ENCODE results near the gene DAP. TPM values are rescaled to one million over a fixed set of nuclear protein-coding genes. Genes with fewer than 3 reads are reported as not detected.

DAP gene
- total and polyA plus RNA-seq, 7 experiments from 2014 or later, result 31.9 to 91.6 (median 43.0) TPM

- Histone ChIP-seq H3K36me3 (ENCODE audit: control insufficient read depth in 2 of 3, insufficient read depth in 3 of 3, low read length in 3 of 3) (no peaks in the 10 kb centered on the region), H3K9me3 (ENCODE audit: control insufficient read depth in 2 of 3, low read length in 3 of 3) (no peaks in the 10 kb centered on the region), H3K4me1 (ENCODE audit: control insufficient read depth in 2 of 2, insufficient read depth in 2 of 2, low read length in 2 of 2) (no peaks in the 10 kb centered on the region), H3K27ac (ENCODE audit: low read depth, low read length) (no peak overlapping the region), H3K4me3 (ENCODE audit: low read length) (no peak overlapping the region), H3K27me3 (ENCODE audit: control insufficient read depth in 2 of 2, insufficient read depth in 2 of 2, low read length in 2 of 2) (no peaks in the 10 kb centered on the region)
- POLR2A ChIA-PET, result no interaction called here
- peaks cover 0 to 12% (median 8%) of the 10 kb centered on the region in 7 donors for H3K4me1 Mint-ChIP-seq
- CTCF ChIA-PET, result no interaction called here
- H3K4me3 Mint-ChIP-seq, result no peak overlapping the region
- peaks cover 0 to 25% (median 15%) of the 10 kb centered on the region in 5 donors for H3K36me3 Mint-ChIP-seq
- intact Hi-C loops (cut with micrococcal nuclease), result no loop called here
- no peaks in the 10 kb centered on the region for H3K27me3 Mint-ChIP-seq
- DNase-seq (no peak), ATAC-seq (no peak)
- no peak overlapping the region for H3K27ac Mint-ChIP-seq
- no peaks in the 10 kb centered on the region for H3K9me3 Mint-ChIP-seq
Measured at GRCh38 chr5:10690460-10691440, 70.3 kb downstream of the DAP start.

- no peaks in the 10 kb centered on the region for H3K9me3 Mint-ChIP-seq
- peaks cover 0 to 35% (median 15%) of the 10 kb centered on the region in 5 donors for H3K36me3 Mint-ChIP-seq
- no peak overlapping the region for H3K27ac ChIP-seq (ENCODE audit: low read depth, low read length)
- CTCF ChIA-PET, result interaction anchor here (1.0 kb wide), 1 partner anchor 237 kb away, joined by 3 read pairs; no protein-coding TSS in a partner anchor
- ATAC-seq (peak; percentile 64), DNase-seq (peak in 1 of 9 donors; percentile 35)
- H3K27me3 ChIP-seq (ENCODE audit: control insufficient read depth in 2 of 2, insufficient read depth in 2 of 2, low read length in 2 of 2), result no peaks in the 10 kb centered on the region
- no peak overlapping the region for H3K4me3 ChIP-seq (ENCODE audit: low read length)
- H3K4me1 Mint-ChIP-seq, result peaks cover 0 to 16% (median 4%) of the 10 kb centered on the region in 7 donors
- POLR2A ChIA-PET, result no interaction called here
- peaks cover 0 to 3% (median 0%) of the 10 kb centered on the region in 3 experiments for H3K36me3 ChIP-seq (ENCODE audit: control insufficient read depth in 2 of 3, insufficient read depth in 3 of 3, low read length in 3 of 3)
- intact Hi-C loops (cut with micrococcal nuclease), result loop anchor here in 1 of 2 donors (1.0 kb wide), 1 partner anchor 237 kb away; no protein-coding TSS in a partner anchor
- no peaks in the 10 kb centered on the region for H3K4me1 ChIP-seq (ENCODE audit: control insufficient read depth in 2 of 2, insufficient read depth in 2 of 2, low read length in 2 of 2)
- H3K27ac Mint-ChIP-seq, result no peak overlapping the region
- H3K9me3 ChIP-seq (ENCODE audit: control insufficient read depth in 2 of 3, low read length in 3 of 3), result no peaks in the 10 kb centered on the region
- no peak overlapping the region for H3K4me3 Mint-ChIP-seq
- H3K27me3 Mint-ChIP-seq, result no peaks in the 10 kb centered on the region
Measured at GRCh38 chr5:10689391-10690081, 71.5 kb downstream of the DAP start.

DNA sequence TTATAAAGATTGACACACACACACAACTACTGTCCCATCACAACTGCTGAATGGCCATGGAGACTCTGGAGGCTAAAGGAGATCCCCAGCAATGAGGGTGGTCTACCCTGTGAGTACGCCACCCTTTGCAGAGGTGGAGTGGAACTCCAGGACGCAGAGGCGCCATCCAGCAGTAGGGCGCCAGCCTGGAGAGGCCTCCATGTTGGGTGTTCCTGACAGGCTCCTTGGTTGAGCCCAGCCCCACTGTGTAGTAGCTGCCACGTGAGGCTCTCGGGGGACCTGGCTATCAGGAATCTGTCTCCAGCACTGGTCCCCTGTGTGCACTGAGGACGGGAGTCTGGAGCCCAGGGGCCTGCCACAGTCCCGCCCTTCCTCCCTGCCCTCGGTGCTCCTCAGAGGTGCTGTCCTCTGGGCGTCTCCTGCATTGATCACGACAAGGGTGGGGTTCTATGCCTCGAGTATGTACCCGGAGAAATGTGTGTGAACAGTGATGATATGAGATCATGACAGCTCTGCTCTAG is 72.3 kb downstream of the DAP start:
- POLR2A ChIA-PET, result no interaction called here
- Histone ChIP-seq H3K27me3 (ENCODE audit: control insufficient read depth in 2 of 2, insufficient read depth in 2 of 2, low read length in 2 of 2) (no peaks in the 10 kb centered on the region), H3K9me3 (ENCODE audit: control insufficient read depth in 2 of 3, low read length in 3 of 3) (no peaks in the 10 kb centered on the region), H3K4me1 (ENCODE audit: control insufficient read depth in 2 of 2, insufficient read depth in 2 of 2, low read length in 2 of 2) (no peaks in the 10 kb centered on the region), H3K36me3 (ENCODE audit: control insufficient read depth in 2 of 3, insufficient read depth in 3 of 3, low read length in 3 of 3) (peaks cover 0 to 10% (median 0%) of the 10 kb centered on the region in 3 experiments), H3K27ac (ENCODE audit: low read depth, low read length) (no peak overlapping the region), H3K4me3 (ENCODE audit: low read length) (no peak overlapping the region)
- H3K27ac Mint-ChIP-seq, result no peak overlapping the region
- intact Hi-C loops (cut with micrococcal nuclease), result loop anchor here in 1 of 2 donors (1.0 kb wide), 1 partner anchor 236 kb away; no protein-coding TSS in a partner anchor
- H3K4me3 Mint-ChIP-seq, result no peak overlapping the region
- CTCF ChIA-PET, result interaction anchor here (1.0 kb wide), 1 partner anchor 236 kb away, joined by 3 read pairs; no protein-coding TSS in a partner anchor
- H3K27me3 Mint-ChIP-seq, result no peaks in the 10 kb centered on the region
- H3K9me3 Mint-ChIP-seq, result no peaks in the 10 kb centered on the region
- no peak for DNase-seq
- H3K36me3 Mint-ChIP-seq, result peaks cover 0 to 43% (median 15%) of the 10 kb centered on the region in 5 donors
- no peak for ATAC-seq
- peaks cover 0 to 16% (median 4%) of the 10 kb centered on the region in 7 donors for H3K4me1 Mint-ChIP-seq

- ATAC-seq, result no peak
- no peak overlapping the region for H3K4me3 ChIP-seq (ENCODE audit: low read length)
- Mint-ChIP-seq H3K36me3 (peaks cover 5 to 58% (median 15%) of the 10 kb centered on the region in 5 donors), H3K4me3 (no peak overlapping the region), H3K27me3 (no peaks in the 10 kb centered on the region), H3K4me1 (peaks cover 0 to 16% (median 2%) of the 10 kb centered on the region in 7 donors), H3K9me3 (no peaks in the 10 kb centered on the region), H3K27ac (no peak overlapping the region)
- no peak overlapping the region for H3K27ac ChIP-seq (ENCODE audit: low read depth, low read length)
- ChIA-PET POLR2A (no interaction called here), CTCF (no interaction called here)
- DNase-seq, result no peak
- H3K36me3 ChIP-seq (ENCODE audit: control insufficient read depth in 2 of 3, insufficient read depth in 3 of 3, low read length in 3 of 3), result peaks cover 0 to 28% (median 0%) of the 10 kb centered on the region in 3 experiments
- H3K9me3 ChIP-seq (ENCODE audit: control insufficient read depth in 2 of 3, low read length in 3 of 3), result no peaks in the 10 kb centered on the region
- H3K4me1 ChIP-seq (ENCODE audit: control insufficient read depth in 2 of 2, insufficient read depth in 2 of 2, low read length in 2 of 2), result no peaks in the 10 kb centered on the region
- H3K27me3 ChIP-seq (ENCODE audit: control insufficient read depth in 2 of 2, insufficient read depth in 2 of 2, low read length in 2 of 2), result no peaks in the 10 kb centered on the region
- intact Hi-C loops (cut with micrococcal nuclease), result no loop called here
Measured at GRCh38 chr5:10686890-10687289, 74.1 kb downstream of the DAP start.

GRCh38 chr5:10685115-10685521 is 75.9 kb downstream of the DAP start:
- Mint-ChIP-seq H3K27ac (peak overlapping the region in 1 of 9 donors; percentile 9), H3K9me3 (no peaks in the 10 kb centered on the region), H3K4me1 (peaks cover 0 to 12% (median 3%) of the 10 kb centered on the region in 7 donors), H3K36me3 (peaks cover 14 to 73% (median 24%) of the 10 kb centered on the region in 5 donors), H3K4me3 (no peak overlapping the region), H3K27me3 (no peaks in the 10 kb centered on the region)
- H3K27me3 ChIP-seq (ENCODE audit: control insufficient read depth in 2 of 2, insufficient read depth in 2 of 2, low read length in 2 of 2), result no peaks in the 10 kb centered on the region
- H3K9me3 ChIP-seq (ENCODE audit: control insufficient read depth in 2 of 3, low read length in 3 of 3), result no peaks in the 10 kb centered on the region
- CTCF ChIA-PET, result no interaction called here
- no peaks in the 10 kb centered on the region for H3K4me1 ChIP-seq (ENCODE audit: control insufficient read depth in 2 of 2, insufficient read depth in 2 of 2, low read length in 2 of 2)
- intact Hi-C loops (cut with micrococcal nuclease), result no loop called here
- peaks cover 0 to 44% (median 0%) of the 10 kb centered on the region in 3 experiments for H3K36me3 ChIP-seq (ENCODE audit: control insufficient read depth in 2 of 3, insufficient read depth in 3 of 3, low read length in 3 of 3)
- H3K27ac ChIP-seq (ENCODE audit: low read depth, low read length), result no peak overlapping the region
- DNase-seq (no peak), ATAC-seq (no peak)
- H3K4me3 ChIP-seq (ENCODE audit: low read length), result no peak overlapping the region
- POLR2A ChIA-PET, result no interaction called here

GRCh38 chr5:10684303-10685086 is 76.5 kb downstream of the DAP start:
- H3K27ac Mint-ChIP-seq, result no peak overlapping the region
- H3K4me3 Mint-ChIP-seq, result no peak overlapping the region
- POLR2A ChIA-PET, result interaction anchor here (0.5 kb wide), 1 partner anchor 114 kb away, joined by 3 read pairs; no protein-coding TSS in a partner anchor
- no peaks in the 10 kb centered on the region for H3K9me3 Mint-ChIP-seq
- no peak overlapping the region for H3K4me3 ChIP-seq (ENCODE audit: low read length)
- no peak for ATAC-seq
- CTCF ChIA-PET, result no interaction called here
- peaks cover 14 to 75% (median 29%) of the 10 kb centered on the region in 5 donors for H3K36me3 Mint-ChIP-seq
- H3K9me3 ChIP-seq (ENCODE audit: control insufficient read depth in 2 of 3, low read length in 3 of 3), result no peaks in the 10 kb centered on the region
- no peak for DNase-seq
- no peaks in the 10 kb centered on the region for H3K4me1 ChIP-seq (ENCODE audit: control insufficient read depth in 2 of 2, insufficient read depth in 2 of 2, low read length in 2 of 2)
- peaks cover 0 to 50% (median 0%) of the 10 kb centered on the region in 3 experiments for H3K36me3 ChIP-seq (ENCODE audit: control insufficient read depth in 2 of 3, insufficient read depth in 3 of 3, low read length in 3 of 3)
- no peak overlapping the region for H3K27ac ChIP-seq (ENCODE audit: low read depth, low read length)
- H3K27me3 ChIP-seq (ENCODE audit: control insufficient read depth in 2 of 2, insufficient read depth in 2 of 2, low read length in 2 of 2), result no peaks in the 10 kb centered on the region
- peaks cover 0 to 8% (median 3%) of the 10 kb centered on the region in 7 donors for H3K4me1 Mint-ChIP-seq
- intact Hi-C loops (cut with micrococcal nuclease), result no loop called here
- no peaks in the 10 kb centered on the region for H3K27me3 Mint-ChIP-seq

Measured in naive thymus-derived CD4-positive, alpha-beta T cell (primary cell).